Astrocyte (in vitro differentiated cells and primary cell): Measurements from ENCODE around the gene CACNA1C.

Experiments used
- CTCF ChIP-seq: IDR thresholded peaks from 2 replicates; pipeline ENCODE4 v1.5.1; 2011; ENCODE audit warnings: low read depth, mild to moderate bottlenecking, inconsistent platforms, low read length, moderate library complexity; ENCODE audit not compliant: insufficient read depth
- EZH2 ChIP-seq: IDR thresholded peaks from 2 replicates; pipeline ENCODE4 v1.6.1; 2012; ENCODE audit warnings: mild to moderate bottlenecking, low read length, inconsistent platforms; ENCODE audit not compliant: insufficient read depth

- TF ChIP-seq CTCF (no peak), EZH2 (no peak)
Observed at GRCh38 chr12:2334271-2334670, 281.5 kb downstream of the CACNA1C start.
